Progenitor cell of endocrine pancreas (in vitro differentiated cells): ENCODE data around the gene GRIA4. TPM values are rescaled to one million over a fixed set of nuclear protein-coding genes. Genes with fewer than 3 reads are reported as not detected.

ENCODE experiments used
- DNase-seq: peaks from one replicate; pipeline ENCODE4 v3.0.0; 2021; ENCODE audit warnings: low spot score; ENCODE audit not compliant: unreplicated experiment
- H3K27ac Mint-ChIP-seq: 2 replicates; pipeline ENCODE4 v1.8.0; 2021; ENCODE audit warnings: mild to moderate bottlenecking, moderate library complexity, mixed read lengths
- H3K27me3 Mint-ChIP-seq: 2 replicates; pipeline ENCODE4 v1.8.0; 2021; ENCODE audit warnings: mixed read lengths
- H3K36me3 Mint-ChIP-seq: 2 replicates; pipeline ENCODE4 v1.8.0; 2022; ENCODE audit warnings: mixed read lengths; ENCODE audit not compliant: insufficient read depth
- H3K4me1 Mint-ChIP-seq: 2 replicates; pipeline ENCODE4 v1.8.0; 2021; ENCODE audit warnings: low read depth, mixed read lengths
- H3K4me3 Mint-ChIP-seq: 2 replicates; pipeline ENCODE4 v1.8.0; 2021; ENCODE audit warnings: low read depth, mild to moderate bottlenecking, moderate library complexity, mixed read lengths
- H3K9me3 Mint-ChIP-seq: 2 replicates; pipeline ENCODE4 v1.8.0; 2021; ENCODE audit warnings: low read depth, mixed read lengths
- CTCF ChIP-seq: fragments of 200-600 bp; sonication (generic); IDR thresholded peaks from one replicate; pipeline ENCODE4 v1.5.0; 2021; ENCODE audit warnings: antibody characterized with exemption, mild to moderate bottlenecking; ENCODE audit not compliant: unreplicated experiment
- total RNA-seq: library from RNA; stranded (reverse); gene quantifications from 2 replicates; pipeline ENCODE4 v1.2.1, GENCODE V29; 2021

Gene GRIA4
- total RNA-seq, 1 donor from 2014 or later: 1.3 TPM

- H3K27me3 Mint-ChIP-seq: no peaks in the 10 kb centered on the region
- H3K27ac Mint-ChIP-seq: no peak overlapping the region
- H3K4me1 Mint-ChIP-seq: no peaks in the 10 kb centered on the region
- TF ChIP-seq CTCF: no peak
- no peaks in the 10 kb centered on the region for H3K9me3 Mint-ChIP-seq
- no peaks in the 10 kb centered on the region for H3K36me3 Mint-ChIP-seq
- no peak overlapping the region for H3K4me3 Mint-ChIP-seq
- no peak for DNase-seq
Measured at GRCh38 chr11:105636496-105636895, 26.6 kb downstream of the GRIA4 start.

- no peak for DNase-seq
- Mint-ChIP-seq H3K4me3 (no peak overlapping the region), H3K36me3 (no peaks in the 10 kb centered on the region), H3K9me3 (no peaks in the 10 kb centered on the region), H3K27ac (no peak overlapping the region), H3K4me1 (no peaks in the 10 kb centered on the region), H3K27me3 (no peaks in the 10 kb centered on the region)
- no peak for TF ChIP-seq CTCF
Measured at GRCh38 chr11:105639527-105639926, 29.7 kb downstream of the GRIA4 start.

- Mint-ChIP-seq H3K27me3 (no peaks in the 10 kb centered on the region), H3K4me3 (no peak overlapping the region), H3K36me3 (no peaks in the 10 kb centered on the region), H3K9me3 (peaks cover under 1% of the 10 kb centered on the region), H3K4me1 (no peaks in the 10 kb centered on the region), H3K27ac (no peak overlapping the region)
- TF ChIP-seq CTCF: no peak
- no peak for DNase-seq
Measured at GRCh38 chr11:105641433-105641832, 31.6 kb downstream of the GRIA4 start.

- H3K4me1 Mint-ChIP-seq: no peaks in the 10 kb centered on the region
- peaks cover 12% of the 10 kb centered on the region for H3K9me3 Mint-ChIP-seq
- H3K27ac Mint-ChIP-seq: no peak overlapping the region
- H3K36me3 Mint-ChIP-seq: no peaks in the 10 kb centered on the region
- no peaks in the 10 kb centered on the region for H3K27me3 Mint-ChIP-seq
- H3K4me3 Mint-ChIP-seq: no peak overlapping the region
- no peak for TF ChIP-seq CTCF
- no peak for DNase-seq
Measured at GRCh38 chr11:105642870-105643269, 33.0 kb downstream of the GRIA4 start.

GRCh38 chr11:105644839-105645573 is 35.1 kb downstream of the GRIA4 start:
- H3K36me3 Mint-ChIP-seq: no peaks in the 10 kb centered on the region
- no peak overlapping the region for H3K27ac Mint-ChIP-seq
- H3K4me1 Mint-ChIP-seq: no peaks in the 10 kb centered on the region

More at GRCh38 chr11:105644839-105645573, 35.1 kb downstream of the GRIA4 start:
- H3K9me3 Mint-ChIP-seq: peaks cover 12% of the 10 kb centered on the region
- no peaks in the 10 kb centered on the region for H3K27me3 Mint-ChIP-seq
- H3K4me3 Mint-ChIP-seq: no peak overlapping the region
- no peak for TF ChIP-seq CTCF
- DNase-seq: no peak
